DMS79 treated with DMSO at 0.1 percent for 48 hours (cell line): Measurements from ENCODE around the gene IFT22.
"Not testable (repeated sequence)": the region's sequence is repeated elsewhere in the genome, so short reads cannot be mapped to it uniquely, and the experiment has no call there.

Source experiments
- DNase-seq: peaks from one replicate; lab custom pipeline; 2025; lab: John Stamatoyannopoulos, UW

Gene IFT22

GRCh38 chr7:101321491-101322401, at the start of gene IFT22:
Gene IFT22, minus strand, starts transcription at chr7:101321812. Its CDS starts 103 bp downstream, at chr7:101321709.
- peak; percentile 86 for DNase-seq

- DNase-seq, result no peak
These were observed 49.2 kb upstream of the IFT22 start for GRCh38 chr7:101370836-101371235.

- no peak for DNase-seq
These were observed 47.0 kb upstream of the IFT22 start for GRCh38 chr7:101368422-101369165.

GRCh38 chr7:101367676-101368075, 46.1 kb upstream of the IFT22 start:
- no peak for DNase-seq

GRCh38 chr7:101365956-101366355, 44.3 kb upstream of the IFT22 start:
- no peak for DNase-seq

GRCh38 chr7:101363734-101364374, 42.2 kb upstream of the IFT22 start:
- peak; percentile 55 for DNase-seq

- DNase-seq, result no peak
These were observed 41.7 kb upstream of the IFT22 start for GRCh38 chr7:101363196-101363733.

- DNase-seq, result peak; percentile 10
These were observed 41.0 kb upstream of the IFT22 start, which contains the start of gene COL26A1 for GRCh38 chr7:101362334-101363195. Gene COL26A1, plus strand, starts transcription at chr7:101362875. Its CDS starts 158 bp downstream, at chr7:101363033.

GRCh38 chr7:101357433-101357832, 35.8 kb upstream of the IFT22 start:
- no peak for DNase-seq

GRCh38 chr7:101352920-101353308, 31.3 kb upstream of the IFT22 start:
- no peak for DNase-seq

GRCh38 chr7:101349300-101349699, 27.7 kb upstream of the IFT22 start:
- DNase-seq, result not testable (repeated sequence)

GRCh38 chr7:101348456-101349067, 26.9 kb upstream of the IFT22 start:
- not testable (repeated sequence) for DNase-seq

GRCh38 chr7:101347477-101347876, 25.9 kb upstream of the IFT22 start:
- DNase-seq, result no peak

GRCh38 chr7:101342892-101343291, 21.3 kb upstream of the IFT22 start:
- DNase-seq, result no peak

GRCh38 chr7:101340379-101340778, 18.8 kb upstream of the IFT22 start:
- no peak for DNase-seq

- no peak for DNase-seq
These were observed 12.3 kb upstream of the IFT22 start for GRCh38 chr7:101333912-101334311.

- no peak for DNase-seq
These were observed 10.4 kb upstream of the IFT22 start for GRCh38 chr7:101332026-101332425.

GRCh38 chr7:101330011-101330484, 8.4 kb upstream of the IFT22 start:
- DNase-seq, result no peak

- no peak for DNase-seq
These were observed 6.5 kb upstream of the IFT22 start for GRCh38 chr7:101328159-101328558.

- DNase-seq, result no peak
These were observed 2.2 kb downstream of the IFT22 start for GRCh38 chr7:101319401-101319800.

GRCh38 chr7:101315336-101315735, 6.3 kb downstream of the IFT22 start:
- no peak for DNase-seq
